D721Med (cell line): ENCODE results near the gene FAM72B.
"Not testable (repeated sequence)": the region's sequence is repeated elsewhere in the genome, so short reads cannot be mapped to it uniquely, and the experiment has no call there.

Experiments used
- DNase-seq: peaks from one replicate; pipeline ENCODE4 v3.0.0; 2011; ENCODE audit warnings: low spot score; ENCODE audit not compliant: insufficient read length
- FAIRE-seq: peaks from 2 replicates; lab custom pipeline; 2011; peaks lifted over from hg19 to GRCh38; lab: Jason Lieb, UNC

Gene FAM72B

GRCh38 chr1:121200985-121201981 is 17.1 kb upstream of the FAM72B start:
- not testable (repeated sequence) for FAIRE-seq, DNase-seq

- not testable (repeated sequence) for FAIRE-seq
These were observed 16.1 kb upstream of the FAM72B start for GRCh38 chr1:121200232-121200631.

GRCh38 chr1:121199763-121200162 is 15.6 kb upstream of the FAM72B start:
- not testable (repeated sequence) for DNase-seq, FAIRE-seq

More at GRCh38 chr1:121200232-121200631, 16.1 kb upstream of the FAM72B start:
- DNase-seq = not testable (repeated sequence)

GRCh38 chr1:121197095-121197882 is 13.1 kb upstream of the FAM72B start:
- DNase-seq, FAIRE-seq: not testable (repeated sequence)

- DNase-seq = not testable (repeated sequence)
These were observed 8.4 kb upstream of the FAM72B start for GRCh38 chr1:121192512-121192911.

GRCh38 chr1:121187914-121188313 is 3.8 kb upstream of the FAM72B start:
- not testable (repeated sequence) for FAIRE-seq, DNase-seq

More at GRCh38 chr1:121192512-121192911, 8.4 kb upstream of the FAM72B start:
- FAIRE-seq = not testable (repeated sequence)

GRCh38 chr1:121186191-121186590 is 2.1 kb upstream of the FAM72B start:
- not testable (repeated sequence) for DNase-seq, FAIRE-seq

GRCh38 chr1:121185140-121185708 is 1.1 kb upstream of the FAM72B start:
- not testable (repeated sequence) for FAIRE-seq

GRCh38 chr1:121183867-121184266 is 273 bp downstream of the FAM72B start:
- FAIRE-seq, DNase-seq: not testable (repeated sequence)

More at GRCh38 chr1:121185140-121185708, 1.1 kb upstream of the FAM72B start:
- DNase-seq = not testable (repeated sequence)

GRCh38 chr1:121178197-121178596 is 5.9 kb downstream of the FAM72B start:
- not testable (repeated sequence) for FAIRE-seq, DNase-seq

- DNase-seq, FAIRE-seq: not testable (repeated sequence)
These were observed 7.5 kb downstream of the FAM72B start for GRCh38 chr1:121176649-121177048.

- not testable (repeated sequence) for FAIRE-seq, DNase-seq
These were observed 15.9 kb downstream of the FAM72B start for GRCh38 chr1:121168152-121168668.

- not testable (repeated sequence) for FAIRE-seq, DNase-seq
These were observed 16.9 kb downstream of the FAM72B start for GRCh38 chr1:121167225-121167738.

GRCh38 chr1:121165296-121165695 is 18.8 kb downstream of the FAM72B start:
- not testable (repeated sequence) for DNase-seq, FAIRE-seq

GRCh38 chr1:121163850-121164757 is 20.0 kb downstream of the FAM72B start:
- not testable (repeated sequence) for DNase-seq, FAIRE-seq

- not testable (repeated sequence) for DNase-seq, FAIRE-seq
These were observed 22.8 kb downstream of the FAM72B start for GRCh38 chr1:121161199-121161901.

GRCh38 chr1:121160118-121160517 is 24.0 kb downstream of the FAM72B start:
- DNase-seq, FAIRE-seq: not testable (repeated sequence)
